VCaP (cell line): Measurements from ENCODE around the gene FHL5.
"Not testable (repeated sequence)": the region's sequence is repeated elsewhere in the genome, so short reads cannot be mapped to it uniquely, and the experiment has no call there.

Experiments
- H3K27ac ChIP-seq: fragments of 450-650 bp; 2 replicates; pipeline ENCODE4 v1.5.1; 2017
- CTCF ChIP-seq: fragments of 450-650 bp; conservative IDR thresholded peaks from 2 replicates; pipeline ENCODE4 v1.5.1; 2017; ENCODE audit warnings: mild to moderate bottlenecking, moderate library complexity

Gene FHL5

GRCh38 chr6:96537726-96538125 is 25.2 kb upstream of the FHL5 start:
- peak overlapping the region; percentile 5; the same call in 1 of the 2 replicates for H3K27ac ChIP-seq
- no peak for TF ChIP-seq CTCF

- H3K27ac ChIP-seq: no peak overlapping the region
- peak; percentile 60 for TF ChIP-seq CTCF
Observed at GRCh38 chr6:96542702-96543101, 20.2 kb upstream of the FHL5 start.

GRCh38 chr6:96545882-96546281 is 17.0 kb upstream of the FHL5 start:
- no peak for TF ChIP-seq CTCF
- no peak overlapping the region for H3K27ac ChIP-seq

GRCh38 chr6:96547654-96548053 is 15.3 kb upstream of the FHL5 start:
- H3K27ac ChIP-seq: no peak overlapping the region

GRCh38 chr6:96554558-96554957 is 8.4 kb upstream of the FHL5 start:
- H3K27ac ChIP-seq: no peak overlapping the region
- TF ChIP-seq CTCF: no peak

More at GRCh38 chr6:96547654-96548053, 15.3 kb upstream of the FHL5 start:
- TF ChIP-seq CTCF: no peak

GRCh38 chr6:96559740-96560139 is 3.2 kb upstream of the FHL5 start:
- H3K27ac ChIP-seq: not testable (repeated sequence)

GRCh38 chr6:96563853-96564252 is 925 bp downstream of the FHL5 start:
- H3K27ac ChIP-seq: no peak overlapping the region
- TF ChIP-seq CTCF: no peak

- no peak for TF ChIP-seq CTCF
- H3K27ac ChIP-seq: no peak overlapping the region
Observed at GRCh38 chr6:96570053-96570452, 7.1 kb downstream of the FHL5 start.
